Liver (tissue), 9 donors: ENCODE measurements around the gene LINGO4. TPM values are rescaled to one million over a fixed set of nuclear protein-coding genes. Genes with fewer than 3 reads are reported as not detected.

Experiments used
- DNase-seq: peaks from one replicate; pipeline ENCODE4 v3.0.0-alpha.2; 2017; ENCODE audit warnings: low spot score
- H3K27ac ChIP-seq, 2 donors: one replicate each; pipeline ENCODE4 v1.7.0; 2013; ENCODE audit warnings: inconsistent platforms in 2 of 2, low read length in 2 of 2, control low read depth in 1 of 2, low read depth in 1 of 2, mild to moderate bottlenecking in 1 of 2
- H3K27me3 ChIP-seq, 4 donors: one replicate each; pipeline versions ENCODE4 v1.6.1 to v1.7.0; 2013; ENCODE audit warnings: low read length in 3 of 4, inconsistent platforms in 1 of 4, mild to moderate bottlenecking in 1 of 4, moderate library complexity in 1 of 4; ENCODE audit not compliant: control insufficient read depth in 4 of 4, insufficient read depth in 4 of 4
- H3K36me3 ChIP-seq, 4 donors: one replicate each; pipeline versions ENCODE4 v1.6.1 to v1.7.0; 2013; ENCODE audit warnings: low read length in 3 of 4, mild to moderate bottlenecking in 3 of 4, low read depth in 1 of 4, moderate library complexity in 1 of 4; ENCODE audit not compliant: control insufficient read depth in 4 of 4, insufficient read depth in 3 of 4
- H3K4me1 ChIP-seq, 4 donors: one replicate each; pipeline versions ENCODE4 v1.6.1 to v1.7.0; 2013; ENCODE audit warnings: low read length in 3 of 4, mild to moderate bottlenecking in 3 of 4, moderate library complexity in 1 of 4; ENCODE audit not compliant: control insufficient read depth in 4 of 4, insufficient read depth in 4 of 4
- H3K4me3 ChIP-seq, 3 donors: one replicate each; pipeline versions ENCODE4 v1.6.1 to v1.7.0; 2013; ENCODE audit warnings: low read length in 3 of 3, control low read depth in 1 of 3, low read depth in 1 of 3, mild to moderate bottlenecking in 1 of 3
- H3K9ac ChIP-seq, 2 donors: one replicate each; pipeline ENCODE4 v1.7.0; 2013; ENCODE audit warnings: low read length in 2 of 2, mild to moderate bottlenecking in 2 of 2, moderate library complexity in 2 of 2, control low read depth in 1 of 2, low read depth in 1 of 2
- H3K9me3 ChIP-seq, 4 donors: one replicate each; pipeline versions ENCODE4 v1.6.1 to v1.7.0; 2013; ENCODE audit warnings: low read length in 3 of 4; ENCODE audit not compliant: control insufficient read depth in 4 of 4
- ATF3 ChIP-seq: IDR thresholded peaks from 2 replicates; pipeline ENCODE4 v1.6.1; 2016; ENCODE audit warnings: antibody characterized with exemption
- CTCF ChIP-seq: fragments of 150-350 bp; IDR thresholded peaks from 2 replicates; pipeline ENCODE4 v1.5.1; 2017; ENCODE audit warnings: improper control_type of control experiment, low read depth, low read length; ENCODE audit not compliant: missing input control
- EGR1 ChIP-seq, 2 donors: IDR thresholded peaks; 2 replicates each; pipeline ENCODE4 v1.6.1; 2016 to 2018; ENCODE audit warnings: antibody characterized with exemption in 2 of 2, low read depth in 2 of 2
- FOXA1 ChIP-seq: IDR thresholded peaks from 2 replicates; pipeline ENCODE4 v1.6.1; 2016; ENCODE audit warnings: antibody characterized with exemption
- FOXA2 ChIP-seq: IDR thresholded peaks from 2 replicates; pipeline ENCODE4 v1.6.1; 2016; ENCODE audit warnings: antibody characterized with exemption
- GABPA ChIP-seq, 2 donors: IDR thresholded peaks in 1 of 2; conservative IDR thresholded peaks in 1 of 2; 2 replicates each; pipeline ENCODE4 v1.6.1; 2016; ENCODE audit warnings: antibody characterized with exemption in 2 of 2, mild to moderate bottlenecking in 1 of 2, moderate library complexity in 1 of 2
- HNF4A ChIP-seq, 2 donors: conservative IDR thresholded peaks; 2 replicates each; pipeline ENCODE4 v1.6.1; 2016; ENCODE audit warnings: antibody characterized with exemption in 2 of 2, mild to moderate bottlenecking in 2 of 2
- HNF4G ChIP-seq: IDR thresholded peaks from 2 replicates; pipeline ENCODE4 v1.6.1; 2016; ENCODE audit warnings: antibody characterized with exemption
- JUND ChIP-seq, 2 donors: IDR thresholded peaks; 2 replicates each; pipeline ENCODE4 v1.6.1; 2016; ENCODE audit warnings: antibody characterized with exemption in 2 of 2
- MAX ChIP-seq: IDR thresholded peaks from 2 replicates; pipeline ENCODE4 v1.6.1; 2016; ENCODE audit warnings: antibody characterized with exemption
- NR2F2 ChIP-seq: IDR thresholded peaks from 2 replicates; pipeline ENCODE4 v1.6.1; 2016; ENCODE audit warnings: antibody characterized with exemption
- RAD21 ChIP-seq, 2 donors: IDR thresholded peaks; 2 replicates each; pipeline ENCODE4 v1.6.1; 2016; ENCODE audit warnings: antibody characterized with exemption in 2 of 2, mild to moderate bottlenecking in 2 of 2
- REST ChIP-seq: IDR thresholded peaks from 2 replicates; pipeline ENCODE4 v1.6.1; 2016; ENCODE audit warnings: antibody characterized with exemption, mild to moderate bottlenecking
- RXRA ChIP-seq, 2 donors: IDR thresholded peaks; 2 replicates each; pipeline ENCODE4 v1.6.1; 2017 to 2018; ENCODE audit warnings: antibody characterized with exemption in 2 of 2, mild to moderate bottlenecking in 1 of 2
- SP1 ChIP-seq: IDR thresholded peaks from 2 replicates; pipeline ENCODE4 v1.6.1; 2018; ENCODE audit warnings: antibody characterized with exemption, mild to moderate bottlenecking
- TAF1 ChIP-seq: conservative IDR thresholded peaks from 2 replicates; pipeline ENCODE4 v1.6.1; 2016; ENCODE audit warnings: antibody characterized with exemption, mild to moderate bottlenecking
- YY1 ChIP-seq: IDR thresholded peaks from 2 replicates; pipeline ENCODE4 v1.6.1; 2016; ENCODE audit warnings: antibody characterized with exemption, mild to moderate bottlenecking
- ZBTB33 ChIP-seq: IDR thresholded peaks from 2 replicates; pipeline ENCODE4 v1.6.1; 2016; ENCODE audit warnings: antibody characterized with exemption
- WGBS: extraction: QIAGEN DNeasy Blood & Tissue Kit; methylation state at CpG from one replicate; pipeline ENCODE4 v1.1.7; 2013; 5-methylcytosine and 5-hydroxymethylcytosine counted together
- polyA plus RNA-seq, 2 donors: library from polyadenylated mRNA; stranded (reverse) in 1 of 2; unstranded in 1 of 2; fragments of 200-250 nt in 1 of 2; fragments of >200 nt in 1 of 2; fragmentation: Nextera tagmentation in 1 of 2; extraction: Ambion mirVana in 1 of 2; gene quantifications; one replicate each; pipeline versions ENCODE4 v1.2.1 to v1.2.3, GENCODE V29; 2013 to 2015
- total RNA-seq, 2 donors: library from RNA; depleted of rRNA; stranded (reverse); fragments of >200 nt; gene quantifications; one replicate each; pipeline ENCODE4 v1.2.3, GENCODE V29; 2014
- donor health status: healthy.
- donor health status: healthy.
- donor health status: healthy.
- donor health status: healthy.
- donor health status: healthy.

The LINGO4 gene
- total and polyA plus RNA-seq, 4 donors, result 0.05 to 0.50 (median 0.09) TPM; not detected in 1

GRCh38 chr1:151803164-151803563 is 2.1 kb downstream of the LINGO4 start:
- Histone ChIP-seq H3K4me1 (no peaks in the 10 kb centered on the region), H3K36me3 (peaks cover 0 to 15% (median 11%) of the 10 kb centered on the region in 4 donors), H3K9me3 (no peaks in the 10 kb centered on the region), H3K27me3 (no peaks in the 10 kb centered on the region), H3K9ac (no peak overlapping the region), H3K27ac (no peak overlapping the region), H3K4me3 (no peak overlapping the region)
- TF ChIP-seq YY1 (no peak), REST (no peak), RAD21 (IDR thresholded peaks at IDR 0.05) (no peak), HNF4G (no peak), EGR1 (IDR thresholded peaks at IDR 0.05; ENCODE audit: low read depth in 2 of 2) (no peak), HNF4A (conservative IDR thresholded peaks at IDR 0.05) (no peak), JUND (IDR thresholded peaks at IDR 0.05) (no peak), ZBTB33 (no peak), SP1 (no peak), TAF1 (no peak), CTCF (no peak), GABPA (IDR thresholded peaks at IDR 0.05 in 1 of 2, conservative IDR thresholded peaks at IDR 0.05 in 1 of 2) (no peak), FOXA2 (no peak), RXRA (IDR thresholded peaks at IDR 0.05) (no peak)
- no peak for DNase-seq

DNA sequence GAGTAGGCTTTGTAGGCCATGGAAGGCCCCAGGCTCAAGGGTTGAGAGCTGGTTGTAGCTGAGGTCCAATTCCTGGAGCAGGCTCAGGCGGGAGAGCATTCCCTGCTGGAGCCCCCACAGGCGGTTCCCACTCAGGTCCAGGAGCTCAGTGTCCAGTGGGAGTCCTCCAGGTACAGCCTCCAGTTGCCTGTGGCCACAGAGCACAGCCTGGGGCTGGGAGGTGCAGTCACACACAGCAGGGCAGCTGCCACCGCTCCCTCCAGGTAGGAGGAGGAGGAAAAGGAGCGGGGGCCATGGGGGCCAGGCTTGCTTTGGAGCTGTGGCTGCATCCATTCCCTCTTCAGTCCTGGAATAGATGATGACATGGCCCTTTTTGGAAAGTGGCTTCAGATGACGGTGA is 2.8 kb downstream of the LINGO4 start:
- H3K27ac ChIP-seq, result no peak overlapping the region
- H3K4me3 ChIP-seq, result no peak overlapping the region
- H3K36me3 ChIP-seq, result peaks cover 0 to 7% (median 4%) of the 10 kb centered on the region in 4 donors
- H3K4me1 ChIP-seq, result no peaks in the 10 kb centered on the region
- 96% methylated on average over 5 of the region's 5 CpGs for WGBS
- no peaks in the 10 kb centered on the region for H3K9me3 ChIP-seq
- no peak overlapping the region for H3K9ac ChIP-seq
- DNase-seq, result no peak
- no peaks in the 10 kb centered on the region for H3K27me3 ChIP-seq
- no peak for TF ChIP-seq TAF1
- no peak for TF ChIP-seq RXRA (IDR thresholded peaks at IDR 0.05)
- TF ChIP-seq ATF3, result no peak
- no peak for TF ChIP-seq FOXA1
- TF ChIP-seq REST, result no peak
- TF ChIP-seq HNF4G, result no peak
- TF ChIP-seq HNF4A (conservative IDR thresholded peaks at IDR 0.05), result no peak
- no peak for TF ChIP-seq EGR1 (IDR thresholded peaks at IDR 0.05; ENCODE audit: low read depth in 2 of 2)
- no peak for TF ChIP-seq NR2F2
- TF ChIP-seq GABPA (IDR thresholded peaks at IDR 0.05 in 1 of 2, conservative IDR thresholded peaks at IDR 0.05 in 1 of 2), result no peak
- TF ChIP-seq MAX, result no peak
- no peak for TF ChIP-seq FOXA2
- TF ChIP-seq CTCF, result no peak
